Measurements from ENCODE around the gene MRPL34.

The MRPL34 gene

DNA sequence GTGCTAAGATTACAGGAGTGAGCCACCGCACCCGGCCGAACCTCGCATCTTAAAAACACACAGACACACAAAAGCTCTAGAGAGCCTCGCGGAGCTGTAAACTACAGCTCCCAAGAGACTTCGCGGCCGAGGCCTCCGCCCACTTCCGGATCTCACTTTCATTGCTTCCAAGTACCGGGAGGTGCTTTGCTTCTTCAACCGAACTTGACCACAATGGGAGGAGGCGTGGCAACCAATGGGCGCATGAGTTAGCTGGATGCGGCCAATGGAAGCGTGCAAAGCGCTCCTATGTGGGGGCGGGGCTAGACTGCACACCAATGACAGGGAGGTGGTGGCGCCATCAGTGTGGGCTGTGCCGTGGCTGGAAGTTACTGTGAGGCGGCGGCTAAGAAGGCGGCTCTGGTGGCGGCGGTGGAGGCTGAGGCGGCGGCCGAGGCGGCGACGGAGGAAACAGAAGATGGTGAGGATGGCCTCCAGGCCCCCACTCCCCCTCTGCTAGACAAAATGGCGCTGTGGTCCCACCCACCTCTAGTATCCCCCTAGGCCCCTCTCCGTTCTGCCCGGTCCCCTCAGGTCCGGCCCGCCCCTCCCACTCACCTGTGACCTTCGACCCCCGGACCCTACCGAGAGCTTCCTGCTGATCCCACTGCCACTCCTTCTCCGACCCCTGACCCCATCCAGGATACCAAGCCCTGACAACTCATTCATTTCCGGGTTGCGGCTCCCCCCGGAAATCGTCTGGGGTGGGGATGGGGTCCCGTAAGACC is 3.7 kb downstream of the MRPL34 start, which contains the start of gene DDA1:
DDA1 (plus strand) TSS at position 366 of the 767 bp plus-strand sequence; CDS start at position 458, 92 bp downstream.
- FAIRE-seq (peak; percentile 95), DNase-seq (ENCODE audit: low spot score) (peak; percentile 99)

DNA sequence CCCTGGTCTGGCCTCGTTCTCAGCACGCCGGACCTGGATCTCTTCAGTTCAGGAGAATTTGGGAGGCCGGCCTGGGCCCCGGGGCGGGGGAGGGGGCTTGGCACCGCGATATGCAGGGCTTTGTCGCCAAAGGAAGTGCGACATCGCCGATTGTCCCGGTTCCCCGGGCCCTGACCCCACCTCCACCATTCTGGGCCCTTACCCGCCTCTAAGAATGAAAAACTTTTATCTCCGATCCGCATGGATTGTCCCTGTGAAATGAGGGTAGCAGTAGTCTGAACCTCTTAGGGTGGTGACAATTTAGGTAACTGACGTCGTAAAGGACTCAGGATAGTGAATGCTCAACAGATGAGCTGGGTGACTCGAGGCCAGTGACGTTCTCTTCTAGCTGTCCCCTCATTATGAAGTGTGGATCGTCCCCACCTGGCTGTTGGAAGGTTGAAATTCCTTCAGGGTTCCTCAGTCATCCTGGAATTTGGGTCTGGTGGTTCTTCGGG is 4.3 kb downstream of the MRPL34 start:
- DNase-seq (ENCODE audit: low spot score) = no peak
- no peak for FAIRE-seq

DNA sequence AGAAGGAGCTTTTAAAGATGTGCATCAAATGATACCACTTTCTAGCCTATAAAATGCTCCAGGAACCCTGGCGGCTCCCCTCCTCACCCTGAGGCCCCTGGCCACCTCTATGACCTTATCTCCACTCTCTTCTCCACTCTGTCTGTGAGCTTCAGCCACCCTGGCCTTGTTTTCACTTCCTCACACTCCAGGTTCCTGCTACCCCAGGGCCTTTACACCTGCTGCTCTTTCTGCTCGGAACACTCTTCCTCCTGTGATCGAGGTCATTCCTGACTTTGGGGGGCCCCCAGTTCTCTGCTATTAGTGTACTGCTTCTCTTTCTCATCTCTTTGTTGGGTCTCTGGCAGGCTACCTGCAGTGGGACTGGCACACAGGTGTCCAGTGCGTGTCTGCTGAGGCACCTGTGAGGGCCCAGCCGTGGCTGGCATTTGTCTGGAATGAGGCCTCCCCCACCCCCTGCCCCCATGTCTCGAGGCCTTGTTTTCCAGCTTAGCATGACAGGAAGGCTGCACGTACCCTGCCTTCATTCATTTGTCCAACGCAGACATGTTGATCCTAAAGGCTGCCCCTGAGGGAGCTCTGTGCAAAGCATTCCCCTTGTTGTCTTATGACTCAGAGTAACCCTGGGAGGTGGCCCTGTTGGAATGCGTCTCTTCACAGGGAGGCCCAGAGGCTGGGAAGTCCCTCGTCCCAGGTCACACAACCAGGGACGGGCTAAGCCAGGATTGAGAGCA is 6.0 kb downstream of the MRPL34 start:
- DNase-seq (ENCODE audit: low spot score) = peak; percentile 85
- peak; percentile 77 for FAIRE-seq

DNA sequence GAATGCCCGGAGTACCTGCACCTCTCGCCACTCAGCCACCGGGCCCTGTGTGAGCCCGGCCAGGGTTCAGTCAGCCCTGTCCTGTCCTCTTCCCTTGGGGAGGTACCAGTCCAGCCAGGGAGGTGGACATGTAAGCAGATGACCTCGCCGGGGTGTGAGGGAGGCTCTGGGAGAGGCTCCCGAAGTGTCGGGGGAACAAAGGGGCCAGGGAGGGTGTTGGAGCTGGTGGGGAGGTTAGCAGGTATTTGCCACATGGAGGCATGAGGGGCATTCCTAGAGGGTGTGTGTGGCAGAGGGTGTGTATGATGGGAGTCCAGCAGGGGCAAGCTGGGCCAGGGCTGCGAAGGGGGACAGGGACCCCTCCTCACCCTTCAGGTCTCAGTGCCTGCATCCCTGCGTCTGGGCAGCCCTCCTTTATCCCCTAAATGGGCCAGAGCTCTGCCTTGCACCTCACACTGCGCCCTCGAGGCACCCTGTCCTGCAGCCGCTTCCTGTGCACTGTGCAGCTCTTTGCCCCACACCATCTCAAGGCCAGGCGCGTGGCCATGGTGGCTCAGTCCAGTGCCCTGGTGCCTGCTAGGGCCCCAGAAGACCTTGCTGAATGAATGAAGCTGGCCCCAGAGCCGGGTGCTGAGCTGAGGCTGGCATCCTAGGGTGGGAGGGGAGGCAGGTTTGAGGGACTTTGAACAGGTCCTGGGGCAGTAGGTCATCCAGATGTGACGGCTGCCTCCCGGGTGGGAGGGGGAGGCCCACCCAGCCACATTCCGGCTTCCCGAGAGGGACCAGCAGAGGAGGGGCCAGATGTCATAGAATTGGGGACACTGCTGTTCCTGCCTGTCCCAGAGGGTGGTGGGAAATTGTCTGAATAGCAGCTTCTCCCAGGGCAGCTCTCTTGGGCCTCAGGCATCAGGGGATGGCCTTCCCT is 6.8 kb downstream of the MRPL34 start:
- FAIRE-seq = no peak

DNA sequence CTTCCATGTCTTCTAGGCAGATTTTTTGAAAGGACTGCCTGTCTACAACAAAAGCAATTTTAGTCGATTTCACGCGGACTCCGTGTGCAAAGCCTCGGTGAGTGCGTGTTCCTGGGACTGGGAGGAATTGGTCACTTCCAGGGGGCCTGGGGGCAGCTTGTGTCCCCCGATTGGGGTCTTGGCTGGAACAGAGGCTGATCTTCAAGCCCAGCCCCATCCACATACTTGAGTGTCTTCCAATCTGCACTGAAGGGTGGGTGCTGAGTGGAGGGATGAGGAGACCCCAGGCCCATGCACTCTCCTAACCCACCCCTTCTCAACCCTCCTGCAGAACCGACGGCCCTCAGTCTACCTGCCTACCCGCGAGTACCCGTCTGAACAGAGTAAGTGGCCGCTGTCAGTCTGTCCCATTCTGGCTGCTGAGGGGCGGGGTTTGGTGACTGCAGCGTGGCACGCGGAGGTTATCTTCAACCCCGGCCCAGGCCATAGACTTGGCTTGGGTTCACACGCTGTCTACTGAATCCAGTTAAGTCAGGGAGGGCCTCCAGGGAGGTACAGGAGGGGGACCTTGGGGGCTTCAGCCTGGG is 8.4 kb downstream of the MRPL34 start:
- no peak for FAIRE-seq

More for the DNA sequence above, 6.8 kb downstream of the MRPL34 start:
- DNase-seq (ENCODE audit: low spot score) = no peak

DNA sequence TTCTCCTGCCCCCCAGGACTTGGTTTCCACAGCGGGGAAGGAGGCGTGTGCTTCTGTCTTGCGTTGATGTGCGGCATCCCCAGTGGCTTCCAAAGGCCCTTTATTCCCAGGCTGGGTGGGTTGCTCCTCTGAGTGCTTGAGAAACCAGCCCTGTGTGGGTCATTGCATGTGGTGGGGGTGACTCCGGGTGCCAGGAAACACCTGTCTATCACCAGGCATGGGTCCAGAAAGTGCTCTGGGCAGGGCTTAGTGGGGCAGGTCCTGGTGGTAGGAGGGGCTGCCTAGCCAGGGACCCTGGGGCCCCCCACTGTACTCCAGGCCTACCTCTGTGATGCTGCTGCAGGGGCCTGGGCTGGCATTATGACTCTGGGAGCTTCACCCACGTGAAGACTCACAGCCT is 13.3 kb downstream of the MRPL34 start:
- FAIRE-seq = no peak
- no peak for DNase-seq (ENCODE audit: low spot score)

More for the DNA sequence above, 8.4 kb downstream of the MRPL34 start:
- no peak for DNase-seq (ENCODE audit: low spot score)

DNA sequence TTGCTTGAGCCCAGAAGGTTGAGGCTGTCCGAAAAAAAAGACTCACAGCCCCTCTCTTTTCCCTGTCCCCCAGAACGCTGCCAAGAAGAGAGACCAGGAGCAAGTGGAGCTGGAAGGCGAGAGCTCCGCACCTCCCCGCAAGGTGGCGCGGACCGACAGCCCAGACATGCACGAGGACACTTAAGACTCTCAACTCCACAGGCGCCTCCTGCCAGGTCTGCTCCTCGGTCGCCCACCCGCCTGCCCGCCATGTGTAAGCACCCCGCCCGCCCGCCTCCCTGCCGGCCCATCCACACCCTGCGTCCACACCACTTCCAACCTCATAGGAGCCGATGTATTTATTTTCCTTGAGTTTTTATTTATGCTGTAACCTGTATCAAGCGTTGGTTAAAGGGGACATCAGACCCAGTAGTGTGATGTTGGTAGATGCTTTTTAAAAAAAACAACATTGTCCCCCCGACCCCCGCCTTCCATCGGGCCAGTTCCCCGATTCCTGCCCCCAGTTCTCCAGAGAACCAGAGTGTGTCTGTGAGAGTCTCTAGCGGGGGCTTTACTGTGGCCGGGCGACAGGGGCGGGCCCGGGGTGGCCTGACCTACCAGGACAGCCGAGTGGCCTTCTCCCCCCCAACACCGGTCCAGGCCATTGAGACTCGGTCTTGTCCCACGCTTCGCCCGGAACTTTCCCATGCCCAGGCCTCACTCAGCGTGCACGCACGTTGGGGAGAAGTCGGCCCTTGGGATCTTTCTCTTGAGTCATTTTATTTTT is 14.0 kb downstream of the MRPL34 start:
- no peak for FAIRE-seq
- no peak for DNase-seq (ENCODE audit: low spot score)

DNA sequence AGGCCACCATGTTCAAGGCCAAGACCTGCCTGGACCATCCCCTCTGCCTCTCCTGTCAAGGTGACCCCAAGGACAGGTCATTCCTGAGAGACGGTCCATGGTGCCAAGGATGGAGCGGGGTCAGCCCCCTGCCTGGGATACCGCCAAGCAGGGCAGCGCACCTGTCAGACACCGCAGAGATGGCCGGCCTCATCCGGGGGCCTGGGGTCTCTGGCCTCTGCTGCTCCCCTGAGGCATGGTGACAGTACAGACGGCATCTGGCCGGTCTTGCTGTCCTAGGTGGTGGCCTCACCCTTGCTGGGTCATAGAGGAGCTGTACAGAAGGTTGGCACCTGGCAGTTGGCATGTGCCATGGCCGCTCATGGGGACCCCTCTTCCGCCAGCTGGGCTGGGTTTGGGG is 14.8 kb downstream of the MRPL34 start:
- no peak for FAIRE-seq
- DNase-seq (ENCODE audit: low spot score) = no peak

DNA sequence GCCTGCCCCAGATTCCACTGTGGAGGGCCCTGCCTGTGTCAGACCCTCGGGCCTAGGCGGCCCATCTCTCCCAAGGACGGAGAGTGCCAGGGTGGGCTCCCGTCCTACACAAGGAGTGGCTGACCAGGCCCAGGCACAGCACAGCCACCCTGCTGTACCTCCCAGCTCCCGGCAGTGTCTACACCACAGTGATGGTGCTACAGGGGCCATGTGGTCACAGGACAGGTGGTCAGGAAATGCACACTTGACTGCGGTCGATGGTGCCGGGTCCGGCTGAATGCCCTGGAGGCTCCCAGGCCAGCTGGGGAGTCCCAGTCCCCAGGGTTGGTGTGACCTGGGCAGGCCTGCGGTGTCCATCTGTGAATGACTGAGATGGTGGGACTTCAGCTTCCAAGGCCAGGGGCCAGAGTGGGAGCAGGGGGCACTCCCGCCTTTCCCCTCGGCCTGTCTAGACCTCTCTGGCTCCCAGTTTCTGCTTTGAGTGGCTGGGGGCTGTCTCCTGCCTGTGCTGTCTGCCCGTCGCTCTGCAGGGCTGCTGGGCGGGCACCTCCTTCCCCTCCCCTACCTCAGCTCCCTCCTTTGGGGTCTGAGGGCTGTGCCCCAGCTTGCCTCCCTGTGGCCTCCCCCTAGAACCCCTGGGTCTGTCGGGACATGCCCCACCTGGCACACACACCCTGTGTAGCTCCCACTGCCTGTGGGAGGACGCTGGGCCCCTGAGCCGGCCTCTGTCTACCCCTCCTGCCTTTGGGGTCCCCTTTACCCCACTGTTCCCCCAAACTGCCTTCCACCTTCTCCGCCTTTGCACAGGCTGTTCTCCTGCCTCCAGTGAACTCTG is 16.2 kb downstream of the MRPL34 start:
- FAIRE-seq (no peak), DNase-seq (ENCODE audit: low spot score) (no peak)

DNA sequence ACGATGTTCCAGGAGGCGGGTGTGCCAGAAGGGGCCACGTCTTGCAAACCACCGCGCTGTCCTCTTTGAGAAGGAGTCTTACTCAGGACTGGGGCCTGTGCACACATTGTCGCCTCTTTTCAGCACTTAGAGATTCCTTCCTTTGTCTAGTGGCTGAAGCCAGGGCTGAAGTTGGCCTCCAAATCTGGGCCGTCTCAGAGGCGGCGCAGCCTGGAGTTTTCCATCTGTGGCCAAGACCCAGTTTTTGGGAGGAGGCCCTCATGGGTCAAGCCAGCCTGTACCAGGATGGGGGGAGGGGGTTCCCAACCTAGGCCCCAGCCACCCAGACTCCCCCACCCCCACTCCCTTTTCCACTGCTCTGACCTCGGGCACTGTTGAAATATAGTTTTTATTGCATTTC is 17.2 kb downstream of the MRPL34 start:
- FAIRE-seq = no peak
- DNase-seq (ENCODE audit: low spot score) = no peak

DNA sequence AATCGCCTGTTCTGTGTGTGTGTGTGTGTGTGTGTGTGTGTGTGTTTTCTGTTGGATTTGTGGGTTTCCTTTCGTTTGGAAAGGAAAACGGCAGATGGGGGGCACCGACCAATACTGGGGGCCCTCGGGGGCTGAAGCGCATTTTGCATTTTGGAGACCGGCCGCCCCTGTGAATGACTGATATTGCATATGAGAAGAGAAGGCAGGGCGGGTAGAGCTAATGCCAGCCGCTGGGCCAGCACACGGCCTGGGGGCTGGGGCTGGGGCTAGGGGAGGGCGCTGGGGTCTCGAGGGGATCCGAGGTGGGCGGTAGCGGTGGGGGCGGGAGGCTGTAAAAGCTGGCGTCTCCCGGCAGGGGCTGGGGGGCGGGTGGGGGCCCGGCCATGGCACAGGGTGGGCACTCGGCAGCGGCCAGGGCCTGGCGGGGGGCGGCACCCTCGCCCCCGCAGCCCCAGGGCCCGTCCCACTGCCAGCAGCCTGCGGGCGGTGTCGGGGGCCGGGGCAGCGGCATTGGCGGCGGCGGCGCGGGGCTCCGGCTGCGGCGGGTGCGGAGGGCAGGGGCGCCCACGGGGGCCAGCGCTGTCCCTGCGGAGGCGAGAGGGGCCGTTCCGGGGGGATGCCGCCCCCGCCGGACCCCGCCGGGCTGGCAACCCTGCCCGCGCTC is 17.8 kb downstream of the MRPL34 start:
- no peak for FAIRE-seq

DNA sequence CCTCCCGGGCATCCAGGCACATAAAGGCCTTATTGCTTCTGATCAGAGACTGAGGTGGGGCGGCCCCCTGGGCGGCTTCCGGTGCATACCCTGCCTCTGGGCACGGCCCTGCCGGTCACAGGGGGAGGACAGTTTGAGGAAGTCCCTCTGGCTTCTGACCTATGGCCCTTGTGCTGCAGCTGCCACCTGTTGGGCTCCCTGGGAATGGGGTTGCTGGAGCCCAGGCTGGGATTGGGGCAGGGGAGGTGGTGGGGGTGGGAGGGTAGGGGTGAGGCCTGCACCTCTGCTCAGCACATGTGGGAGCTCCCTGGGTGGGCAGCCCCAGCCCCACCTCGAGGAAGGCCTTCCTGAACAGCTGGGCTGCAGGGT is 18.3 kb downstream of the MRPL34 start:
- DNase-seq (ENCODE audit: low spot score) (no peak), FAIRE-seq (no peak)

More for the DNA sequence above, 17.8 kb downstream of the MRPL34 start:
- DNase-seq (ENCODE audit: low spot score) = no peak

DNA sequence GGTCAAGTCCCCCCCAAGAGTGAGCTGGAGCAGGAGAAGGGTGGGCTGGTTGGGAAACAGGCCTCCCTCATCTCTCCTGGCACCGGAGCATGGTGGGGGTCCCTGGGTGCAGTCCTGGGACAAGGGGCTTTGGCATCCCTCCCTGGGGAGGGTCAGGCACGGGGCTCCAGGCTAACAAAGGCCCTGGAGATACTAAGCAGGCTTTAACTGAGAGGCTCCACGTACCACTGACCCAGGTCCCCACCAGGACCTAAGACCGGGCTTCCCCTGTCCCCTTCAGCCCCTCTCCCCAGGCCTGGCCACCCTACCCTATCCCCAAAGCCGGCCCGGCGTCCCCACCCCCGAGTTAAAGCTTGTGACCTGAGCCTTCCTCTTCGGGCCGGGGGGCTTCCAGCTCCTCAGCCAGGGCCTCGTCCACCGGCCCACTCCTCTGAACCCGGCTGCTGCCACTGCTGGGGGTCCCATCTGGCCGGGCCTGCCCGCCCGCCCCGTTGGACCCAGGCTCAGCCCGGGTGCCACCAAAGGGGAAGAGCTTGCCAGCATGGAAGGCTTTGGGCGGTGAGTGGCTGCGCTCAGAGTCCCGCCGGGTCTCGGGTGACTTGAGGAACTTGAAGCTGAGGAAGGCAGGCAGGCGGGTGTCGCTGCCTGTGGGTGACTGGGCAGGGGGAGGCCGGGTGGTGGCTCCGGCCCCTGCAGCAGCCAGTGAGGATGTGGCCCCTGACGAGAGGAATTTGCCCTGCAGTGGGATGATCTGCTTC is 18.9 kb downstream of the MRPL34 start:
- DNase-seq (ENCODE audit: low spot score) (no peak), FAIRE-seq (no peak)

DNA sequence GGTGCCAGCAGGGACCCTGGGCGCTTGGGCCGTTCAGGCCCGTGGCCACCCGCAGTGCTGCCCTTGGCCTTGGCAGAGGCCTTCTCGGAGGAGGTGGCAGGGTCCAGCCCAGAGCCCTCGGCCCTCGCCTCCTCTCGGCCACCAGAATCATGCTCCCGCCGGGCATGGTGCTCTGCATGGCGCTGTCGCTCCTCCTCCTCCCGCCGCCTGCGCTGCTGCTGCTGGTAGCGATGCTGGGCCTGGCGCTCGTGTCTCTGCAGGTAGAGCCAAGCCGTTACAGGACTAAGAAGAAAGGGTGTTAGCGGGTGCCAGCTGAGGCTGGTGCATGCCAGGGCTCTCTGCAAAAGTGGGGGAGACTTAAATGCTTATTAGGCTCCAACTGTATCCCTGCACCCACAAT is 19.5 kb downstream of the MRPL34 start:
- DNase-seq (ENCODE audit: low spot score) = no peak
- FAIRE-seq = no peak

DNA sequence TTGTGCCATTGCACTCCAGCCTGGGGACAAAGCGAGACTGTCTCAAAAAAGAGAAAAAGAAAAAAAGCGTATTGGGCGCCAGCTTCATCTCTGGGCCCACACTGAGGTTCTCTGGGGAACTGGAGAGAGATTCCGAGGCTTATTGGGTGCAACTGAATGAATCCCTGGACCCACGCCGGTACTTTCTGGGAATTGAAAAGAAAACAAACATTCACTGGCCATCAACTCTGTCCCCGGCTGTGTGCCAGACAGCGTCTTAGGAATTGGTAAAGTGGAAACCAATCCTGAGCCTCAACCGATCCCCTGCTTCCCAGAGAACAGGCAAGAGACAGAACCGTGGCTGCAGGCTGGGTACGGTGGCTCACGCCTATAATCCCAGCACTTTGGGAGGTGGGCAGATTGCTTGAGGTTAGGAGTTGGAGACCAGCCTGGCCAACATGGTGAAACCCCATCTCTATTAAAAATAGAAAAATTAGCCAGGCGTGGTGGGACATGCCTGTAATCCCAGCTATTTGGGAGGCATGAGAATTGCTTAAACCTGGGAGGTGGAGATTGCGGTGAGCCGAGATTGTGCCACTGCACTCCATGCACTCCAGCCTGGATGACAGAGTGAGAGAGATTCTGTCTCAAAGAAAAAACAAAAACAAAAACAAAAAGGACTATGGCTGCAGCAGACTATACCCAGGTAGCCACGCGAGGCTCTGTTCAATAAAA is 20.4 kb downstream of the MRPL34 start:
- DNase-seq (ENCODE audit: low spot score) (no peak), FAIRE-seq (no peak)

DNA sequence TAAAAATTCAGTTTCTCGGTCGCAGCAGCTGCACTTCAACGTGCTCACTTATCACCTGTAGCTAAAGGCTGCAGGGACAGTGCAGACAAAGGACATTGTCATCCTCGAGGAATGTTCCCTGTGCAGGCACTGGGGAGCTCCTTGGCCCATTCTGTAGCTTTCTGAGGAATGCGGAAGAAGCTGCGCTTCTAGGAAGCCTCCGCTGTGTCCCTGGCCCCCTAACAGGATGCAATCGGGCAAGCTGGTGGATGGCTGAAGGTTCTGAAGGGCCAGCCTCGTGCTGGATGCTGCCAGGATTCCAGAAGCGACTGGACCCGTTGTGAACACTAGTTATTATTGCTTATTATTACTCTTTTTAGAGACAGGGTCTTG is 20.9 kb downstream of the MRPL34 start:
- FAIRE-seq (no peak), DNase-seq (ENCODE audit: low spot score) (no peak)

DNA sequence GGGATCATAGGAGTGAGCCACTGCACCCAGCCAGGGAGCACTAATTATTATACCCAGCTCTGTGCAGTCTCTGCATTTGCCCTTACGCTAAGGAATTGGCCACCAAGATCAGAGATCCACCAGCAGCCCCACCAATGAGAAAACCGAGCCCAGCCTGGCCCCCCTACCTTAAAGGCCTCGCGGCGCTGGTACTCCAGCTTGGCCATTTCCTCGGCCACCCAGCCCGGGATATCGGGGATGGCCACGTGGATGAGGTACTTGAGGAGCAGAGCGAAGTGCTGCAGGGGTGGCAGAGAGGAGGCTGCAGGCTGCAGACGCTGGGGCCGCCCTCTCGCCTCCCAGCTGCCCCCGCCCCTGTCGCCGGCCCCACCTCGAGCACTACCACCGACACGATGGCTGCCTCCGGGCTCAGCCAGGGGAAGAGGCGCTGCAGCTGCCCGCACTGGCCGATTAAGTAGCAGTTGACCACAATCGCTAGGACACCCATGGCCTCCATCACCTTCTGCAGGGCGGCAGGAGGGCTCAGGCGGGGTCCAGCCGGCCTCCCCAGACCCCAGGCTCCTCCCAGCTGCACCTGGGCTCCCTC is 21.5 kb downstream of the MRPL34 start:
- FAIRE-seq (no peak), DNase-seq (ENCODE audit: low spot score) (no peak)

Data from RCC 7860 (cell line).